GM18520 (cell line): Measurements from ENCODE around the gene PLCB1.

ENCODE experiments used
- ATAC-seq: cut with Tn5 transposase; IDR thresholded peaks from one replicate; pipeline ENCODE4 v1.9.1; 2021; ENCODE audit not compliant: unreplicated experiment

PLCB1 gene

DNA sequence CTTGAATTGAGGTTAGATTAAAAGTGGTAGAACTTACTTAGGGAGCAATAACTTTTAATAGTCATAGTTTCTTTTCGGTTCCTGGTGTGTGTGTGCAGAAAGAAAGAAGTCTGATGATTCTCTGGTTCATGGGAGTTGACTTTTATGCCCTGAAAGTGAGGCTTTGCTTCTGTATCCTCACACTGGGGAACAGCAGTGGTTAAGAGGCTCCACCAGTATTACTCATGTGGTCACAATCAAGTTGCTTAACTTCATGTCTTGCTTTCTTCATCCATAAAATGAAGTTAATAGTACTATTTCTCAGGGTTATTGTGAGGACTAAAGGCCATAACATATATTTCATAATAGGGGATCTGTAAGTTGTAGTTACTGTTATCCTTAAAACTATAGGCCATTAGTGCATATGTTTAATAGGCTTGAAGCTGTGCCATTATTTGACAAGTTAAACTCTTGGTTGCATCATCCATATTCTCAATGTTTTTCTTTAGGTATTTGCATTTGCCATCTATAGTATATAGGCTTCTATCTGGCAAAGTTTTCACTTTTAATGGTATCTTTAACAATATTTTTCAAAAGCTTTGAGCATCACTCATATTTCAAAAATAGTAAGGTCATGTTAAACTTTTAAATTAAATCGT lies 262.4 kb downstream of the PLCB1 start:
- peak; percentile 81 for ATAC-seq

DNA sequence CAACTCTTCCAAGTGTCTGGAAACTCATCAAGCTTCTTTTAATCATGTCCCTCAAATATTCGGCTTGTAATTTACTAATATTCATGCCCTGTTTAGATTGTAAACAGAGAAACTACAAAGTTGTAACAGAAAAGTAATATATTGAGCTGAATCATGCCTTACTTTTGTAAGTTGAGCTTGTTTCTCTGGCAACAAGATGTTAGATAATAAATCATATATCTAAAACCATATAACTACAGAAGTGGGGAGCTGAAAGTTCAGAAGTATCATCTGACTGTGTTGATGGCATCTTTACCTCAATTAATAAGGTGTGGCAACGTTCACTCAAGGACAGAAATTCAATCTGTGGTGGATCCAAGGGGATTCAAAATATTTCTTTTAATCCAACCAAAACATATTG lies 263.9 kb downstream of the PLCB1 start:
- ATAC-seq: no peak

DNA sequence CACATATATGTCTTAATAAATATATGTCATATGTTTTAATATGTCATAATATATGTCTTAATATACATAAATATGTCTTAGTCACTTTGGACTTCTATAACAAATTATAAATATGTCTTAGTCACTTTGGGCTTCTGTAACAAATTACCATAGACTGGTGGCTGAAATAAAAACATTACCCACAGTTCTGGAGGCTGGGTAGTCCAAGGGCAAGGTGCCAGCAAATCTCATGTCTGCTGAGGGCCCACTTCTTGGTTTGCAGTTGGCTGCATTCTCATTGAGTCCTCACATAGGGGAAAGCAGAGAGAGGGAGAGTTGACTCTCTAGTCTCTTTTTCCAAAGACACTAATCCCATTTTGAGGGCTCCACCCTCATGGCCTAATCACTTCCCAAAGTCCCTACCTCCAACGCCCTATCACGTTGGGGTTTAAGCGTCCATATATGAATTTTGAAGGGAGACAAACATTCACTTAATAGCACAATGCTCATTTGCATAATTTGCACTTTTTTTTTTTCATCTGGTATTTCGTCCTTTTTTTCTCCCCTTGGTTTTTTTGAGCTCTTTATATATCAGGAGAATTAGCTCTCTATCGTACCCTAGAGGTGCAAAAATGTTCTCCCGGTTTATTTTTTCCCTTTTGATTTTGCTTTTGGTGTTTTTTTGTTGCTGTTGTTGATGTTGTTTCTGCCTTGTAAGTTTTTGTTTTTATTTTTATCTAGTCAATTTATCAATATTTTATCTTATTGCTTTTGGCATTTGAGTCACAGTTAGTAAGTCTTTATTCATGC lies 266.4 kb downstream of the PLCB1 start:
- ATAC-seq: no peak

- peak; percentile 99 for ATAC-seq
These were observed 267.9 kb downstream of the PLCB1 start for GRCh38 chr20:8399947-8400346.

GRCh38 chr20:8400486-8400885 lies 268.4 kb downstream of the PLCB1 start:
- ATAC-seq: no peak

- ATAC-seq: no peak
These were observed 269.5 kb downstream of the PLCB1 start for GRCh38 chr20:8401556-8401955.

- no peak for ATAC-seq
These were observed 270.7 kb downstream of the PLCB1 start for GRCh38 chr20:8402798-8403197.

GRCh38 chr20:8404912-8405635 lies 273.0 kb downstream of the PLCB1 start:
- no peak for ATAC-seq

- no peak for ATAC-seq
These were observed 274.3 kb downstream of the PLCB1 start for GRCh38 chr20:8406391-8406790.

DNA sequence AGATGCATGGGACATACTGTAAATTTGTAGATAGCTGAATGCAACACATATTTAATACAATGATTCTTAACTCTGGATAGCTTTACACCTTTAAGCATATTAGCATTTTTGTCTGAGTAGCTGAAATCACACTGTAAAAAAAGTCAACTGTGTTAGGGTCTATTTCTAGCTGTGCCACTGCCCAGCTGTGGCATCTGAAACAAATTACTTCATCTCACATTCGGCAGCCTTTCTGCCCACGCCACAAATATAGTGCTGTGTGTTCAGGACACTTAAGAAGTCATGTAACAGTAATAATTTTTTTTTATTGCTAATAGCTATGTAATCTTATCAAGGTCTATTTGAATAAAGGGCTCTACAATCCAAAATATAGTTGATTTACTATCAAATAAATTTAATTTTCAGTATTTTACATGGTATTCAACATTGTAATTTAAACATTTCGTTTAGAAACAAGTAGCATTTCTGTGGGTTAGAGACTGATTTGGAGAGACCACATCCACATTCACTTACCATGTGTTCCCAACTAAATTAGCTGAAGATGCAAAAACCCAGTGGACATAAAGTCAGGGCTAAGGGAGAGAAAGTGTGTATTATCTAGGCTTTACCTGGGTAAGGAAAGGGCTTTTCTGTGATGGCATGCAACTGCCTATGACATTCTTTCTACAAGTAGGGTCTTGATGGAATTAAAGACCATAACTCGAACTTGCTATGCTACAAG lies 276.7 kb downstream of the PLCB1 start:
- peak; percentile 60 for ATAC-seq

- no peak for ATAC-seq
These were observed 281.6 kb downstream of the PLCB1 start for GRCh38 chr20:8413691-8414090.

GRCh38 chr20:8414586-8415274 lies 282.7 kb downstream of the PLCB1 start:
- no peak for ATAC-seq

- ATAC-seq: no peak
These were observed 289.9 kb downstream of the PLCB1 start for GRCh38 chr20:8421981-8422380.

- no peak for ATAC-seq
These were observed 291.4 kb downstream of the PLCB1 start for GRCh38 chr20:8423482-8423881.

DNA sequence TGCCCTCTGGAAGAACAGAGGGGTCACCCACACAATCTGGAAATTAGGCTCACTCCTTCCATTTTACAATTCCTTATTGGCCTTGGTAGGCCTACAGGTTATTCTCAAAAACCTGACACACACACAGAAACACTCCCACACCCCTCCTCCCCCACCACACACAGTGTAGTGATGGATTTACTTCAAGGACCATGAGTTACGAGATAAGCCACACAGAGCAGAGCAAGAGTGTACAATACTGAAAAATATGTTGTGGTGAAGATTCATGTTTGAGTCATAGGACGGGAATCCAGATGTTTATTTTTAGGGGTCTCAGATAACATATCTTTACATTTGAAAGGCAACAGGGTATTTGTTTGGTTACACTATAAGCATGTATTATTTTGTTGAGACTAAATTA lies 291.9 kb downstream of the PLCB1 start:
- ATAC-seq: no peak

DNA sequence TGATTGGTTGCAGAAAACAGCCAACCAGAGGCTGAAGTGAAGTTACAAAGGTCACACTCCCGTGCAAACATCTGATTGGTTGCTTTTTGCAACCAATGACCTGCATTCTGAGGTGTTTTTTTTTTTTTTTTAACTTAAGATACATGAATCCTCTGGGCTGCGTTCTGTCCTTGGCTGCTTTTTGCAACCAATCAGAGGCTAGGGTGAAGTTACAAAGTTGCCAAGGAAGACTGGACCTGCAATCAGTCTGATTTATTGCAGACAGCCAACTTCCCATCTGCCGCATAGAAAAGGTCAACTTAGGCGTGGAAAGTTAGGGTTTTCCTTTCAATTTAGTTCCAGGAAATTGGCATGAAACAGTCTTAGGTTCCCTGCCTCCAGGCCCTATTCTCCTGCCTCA lies 292.9 kb downstream of the PLCB1 start:
- no peak for ATAC-seq

GRCh38 chr20:8425802-8426201 lies 293.7 kb downstream of the PLCB1 start:
- ATAC-seq: no peak

- ATAC-seq: no peak
These were observed 295.5 kb downstream of the PLCB1 start for GRCh38 chr20:8427419-8428040.

- peak; percentile 83 for ATAC-seq
These were observed 296.9 kb downstream of the PLCB1 start for GRCh38 chr20:8428988-8429387.
